Fibroblast of lung (primary cell): Measurements from ENCODE around the gene MYNN. TPM values are rescaled to one million over a fixed set of nuclear protein-coding genes. Genes with fewer than 3 reads are reported as not detected.
A peak's percentile ranks its signal among the peaks of the same experiment; 100 is the strongest.

Experiments used
- DNase-seq, 2 donors: peaks; one replicate each; pipeline versions ENCODE4 v3.0.0 to v3.0.0-alpha.2; 2010; ENCODE audit warnings: low read depth in 2 of 2
- H2AFZ ChIP-seq: 2 replicates; pipeline ENCODE4 v1.5.1; 2012; ENCODE audit warnings: low read length, control low read depth, inconsistent platforms
- H3K27ac ChIP-seq: 2 replicates; pipeline ENCODE4 v1.5.1; 2011; ENCODE audit warnings: low read length, control low read depth; ENCODE audit not compliant: insufficient read depth
- H3K27me3 ChIP-seq: 2 replicates; pipeline ENCODE4 v1.5.1; 2011; ENCODE audit warnings: mild to moderate bottlenecking, low read length; ENCODE audit not compliant: control insufficient read depth, insufficient read depth
- H3K36me3 ChIP-seq: 2 replicates; pipeline ENCODE4 v1.5.1; 2011; ENCODE audit warnings: low read length; ENCODE audit not compliant: control insufficient read depth, insufficient read depth
- H3K4me1 ChIP-seq: 2 replicates; pipeline ENCODE4 v1.5.1; 2011; ENCODE audit warnings: low read length; ENCODE audit not compliant: control insufficient read depth, insufficient read depth; ENCODE audit errors: extremely low read depth
- H3K4me2 ChIP-seq: 2 replicates; pipeline ENCODE4 v1.5.1; 2011; ENCODE audit warnings: low read length, control low read depth; ENCODE audit not compliant: insufficient read depth; ENCODE audit errors: extremely low read depth
- H3K4me3 ChIP-seq, 4 experiments: fragments of 200-600 bp in 1 of 4; sonication (generic) in 1 of 4; replicated peaks in 1 of 4; 2 replicates each; pipeline ENCODE4 v1.5.1; 2011 to 2016; ENCODE audit warnings: low read length in 4 of 4, low read depth in 3 of 4, mild to moderate bottlenecking in 3 of 4, control low read depth in 2 of 4, inconsistent platforms in 1 of 4, mixed read lengths in 1 of 4; ENCODE audit not compliant: insufficient read depth in 1 of 4; ENCODE audit errors: control extremely low read depth in 1 of 4
- H3K79me2 ChIP-seq: 2 replicates; pipeline ENCODE4 v1.5.1; 2012; ENCODE audit warnings: mild to moderate bottlenecking, low read length, inconsistent platforms; ENCODE audit not compliant: control insufficient read depth, insufficient read depth
- H3K9ac ChIP-seq: 2 replicates; pipeline ENCODE4 v1.5.1; 2011; ENCODE audit warnings: mild to moderate bottlenecking, low read length, control low read depth; ENCODE audit not compliant: insufficient read depth
- H3K9me3 ChIP-seq: 2 replicates; pipeline ENCODE4 v1.5.1; 2012; ENCODE audit warnings: low read depth, low read length; ENCODE audit not compliant: control insufficient read depth, insufficient read depth
- H4K20me1 ChIP-seq: 2 replicates; pipeline ENCODE4 v1.5.1; 2011; ENCODE audit warnings: low read length; ENCODE audit not compliant: control insufficient read depth, insufficient read depth; ENCODE audit errors: extremely low read depth
- EZH2 ChIP-seq: IDR thresholded peaks from 2 replicates; pipeline ENCODE4 v1.5.1; 2012; ENCODE audit warnings: low read length, control low read depth, mild to moderate bottlenecking; ENCODE audit errors: missing control alignments
- polyA plus RNA-seq, 2 donors: library from polyadenylated mRNA; depleted of rRNA in 1 of 2; stranded (reverse) in 1 of 2; unstranded in 1 of 2; fragments of >200 nt; gene quantifications; 2 replicates each; pipeline ENCODE4 v1.2.1, GENCODE V29; 2011 to 2012; ENCODE audit warnings: missing spikeins in 1 of 2
- total RNA-seq: library from RNA; depleted of rRNA; stranded (reverse); fragments of >200 nt; gene quantifications from 2 replicates; pipeline ENCODE4 v1.2.1, GENCODE V29; 2014
- TF ChIP-seq, protein P1 (sequence below), 2 donors: IDR thresholded peaks in 1 of 2; conservative IDR thresholded peaks in 1 of 2; 1 replicate in 1 of 2; 2 replicates in 1 of 2; pipeline ENCODE4 v1.5.1; 2011 to 2012; ENCODE audit warnings: low read length in 2 of 2, control low read depth in 1 of 2, inconsistent platforms in 1 of 2, low read depth in 1 of 2, mild to moderate bottlenecking in 1 of 2

Gene MYNN
- total and polyA plus RNA-seq, 2 donors (not counting 1 experiment from before 2014, with no cell fraction given), result 20.0 to 32.7 TPM

DNA sequence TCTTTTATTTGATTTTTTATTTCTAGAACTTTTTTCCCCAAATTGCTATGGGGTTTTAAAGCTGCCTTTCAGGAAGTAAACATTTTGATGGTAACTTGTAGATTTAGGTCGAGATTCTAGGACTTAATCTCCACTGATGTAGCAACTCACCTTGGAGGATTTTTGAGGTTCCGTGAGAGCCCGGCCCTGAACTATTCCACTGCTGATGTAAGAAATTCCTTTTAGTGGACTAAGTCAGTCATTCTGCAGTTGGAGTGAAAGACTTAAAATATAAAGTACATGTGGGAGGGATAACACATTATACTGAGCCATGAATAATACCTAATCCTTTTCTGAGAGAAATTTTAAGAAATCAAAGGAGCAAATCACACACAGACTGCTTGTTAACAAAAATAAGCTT is 52.1 kb downstream of the MYNN start:
- Histone ChIP-seq H4K20me1 (no peaks in the 10 kb centered on the region), H3K9me3 (no peaks in the 10 kb centered on the region), H3K27ac (no peak overlapping the region), H3K36me3 (no peaks in the 10 kb centered on the region), H3K27me3 (no peaks in the 10 kb centered on the region), H3K4me1 (no peaks in the 10 kb centered on the region), H3K4me3 (no peak overlapping the region), H2AFZ (no peak overlapping the region), H3K4me2 (no peak overlapping the region), H3K9ac (no peak overlapping the region), H3K79me2 (no peaks in the 10 kb centered on the region)
- TF ChIP-seq, protein P1, sequence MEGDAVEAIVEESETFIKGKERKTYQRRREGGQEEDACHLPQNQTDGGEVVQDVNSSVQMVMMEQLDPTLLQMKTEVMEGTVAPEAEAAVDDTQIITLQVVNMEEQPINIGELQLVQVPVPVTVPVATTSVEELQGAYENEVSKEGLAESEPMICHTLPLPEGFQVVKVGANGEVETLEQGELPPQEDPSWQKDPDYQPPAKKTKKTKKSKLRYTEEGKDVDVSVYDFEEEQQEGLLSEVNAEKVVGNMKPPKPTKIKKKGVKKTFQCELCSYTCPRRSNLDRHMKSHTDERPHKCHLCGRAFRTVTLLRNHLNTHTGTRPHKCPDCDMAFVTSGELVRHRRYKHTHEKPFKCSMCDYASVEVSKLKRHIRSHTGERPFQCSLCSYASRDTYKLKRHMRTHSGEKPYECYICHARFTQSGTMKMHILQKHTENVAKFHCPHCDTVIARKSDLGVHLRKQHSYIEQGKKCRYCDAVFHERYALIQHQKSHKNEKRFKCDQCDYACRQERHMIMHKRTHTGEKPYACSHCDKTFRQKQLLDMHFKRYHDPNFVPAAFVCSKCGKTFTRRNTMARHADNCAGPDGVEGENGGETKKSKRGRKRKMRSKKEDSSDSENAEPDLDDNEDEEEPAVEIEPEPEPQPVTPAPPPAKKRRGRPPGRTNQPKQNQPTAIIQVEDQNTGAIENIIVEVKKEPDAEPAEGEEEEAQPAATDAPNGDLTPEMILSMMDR (conservative IDR thresholded peaks at IDR 0.05 in 1 of 2, IDR thresholded peaks at IDR 0.05 in 1 of 2; ENCODE audit: low read depth in 1 of 2, low read length in 2 of 2), result no peak
- TF ChIP-seq EZH2, result no peak
- DNase-seq, result peak in 1 of 2 donors; percentile 6

DNA sequence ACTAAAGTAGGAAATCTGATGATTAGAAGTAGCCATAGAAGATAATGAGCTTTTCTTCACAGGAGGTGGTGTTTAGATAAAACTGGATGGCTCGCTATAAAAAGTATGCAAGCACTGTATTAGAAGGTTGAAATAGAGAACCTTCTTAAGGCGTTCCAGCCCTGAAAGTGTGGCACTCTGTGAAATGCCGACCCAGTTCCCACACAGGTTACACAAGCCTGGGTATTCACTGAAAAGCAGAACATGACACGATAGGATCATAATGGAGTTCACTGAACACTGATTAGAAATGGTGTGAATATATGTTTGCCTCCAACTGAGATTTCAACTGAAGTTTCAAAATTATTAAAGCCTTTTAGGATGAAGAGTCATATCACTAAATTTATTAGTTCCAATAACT is 54.5 kb downstream of the MYNN start:
- H3K4me3 ChIP-seq, result no peak overlapping the region
- no peak overlapping the region for H3K4me2 ChIP-seq
- H2AFZ ChIP-seq, result no peak overlapping the region
- no peaks in the 10 kb centered on the region for H3K4me1 ChIP-seq
- H3K9me3 ChIP-seq, result no peaks in the 10 kb centered on the region
- H3K27ac ChIP-seq, result no peak overlapping the region
- H4K20me1 ChIP-seq, result no peaks in the 10 kb centered on the region
- no peaks in the 10 kb centered on the region for H3K79me2 ChIP-seq
- no peak for TF ChIP-seq EZH2
- TF ChIP-seq, protein P1 (conservative IDR thresholded peaks at IDR 0.05 in 1 of 2, IDR thresholded peaks at IDR 0.05 in 1 of 2; ENCODE audit: low read depth in 1 of 2, low read length in 2 of 2), result no peak
- H3K36me3 ChIP-seq, result no peaks in the 10 kb centered on the region
- H3K27me3 ChIP-seq, result no peaks in the 10 kb centered on the region
- DNase-seq, result no peak
- no peak overlapping the region for H3K9ac ChIP-seq

- H4K20me1 ChIP-seq, result no peaks in the 10 kb centered on the region
- no peaks in the 10 kb centered on the region for H3K36me3 ChIP-seq
- no peak overlapping the region for H3K4me3 ChIP-seq
- no peak overlapping the region for H3K9ac ChIP-seq
- no peak overlapping the region for H3K4me2 ChIP-seq
- no peak for DNase-seq
- no peak overlapping the region for H3K27ac ChIP-seq
- peaks cover 2% of the 10 kb centered on the region for H3K4me1 ChIP-seq
- no peaks in the 10 kb centered on the region for H3K27me3 ChIP-seq
- no peaks in the 10 kb centered on the region for H3K9me3 ChIP-seq
- TF ChIP-seq EZH2, result no peak
- TF ChIP-seq, protein P1 (conservative IDR thresholded peaks at IDR 0.05 in 1 of 2, IDR thresholded peaks at IDR 0.05 in 1 of 2; ENCODE audit: low read depth in 1 of 2, low read length in 2 of 2), result no peak
- H3K79me2 ChIP-seq, result no peaks in the 10 kb centered on the region
- no peak overlapping the region for H2AFZ ChIP-seq
Observed at GRCh38 chr3:169835533-169835932, 62.3 kb downstream of the MYNN start.
